ENCODE measurements around the gene FAAH.

Gene FAAH

GRCh38 chr1:46457178-46457577, 63.1 kb downstream of the FAAH start:
- Histone ChIP-seq H3K4me1 (ENCODE audit: control insufficient read depth, insufficient read depth, low read length) (peaks cover 5% of the 10 kb centered on the region), H3K9ac (ENCODE audit: low read depth, low read length) (no peak overlapping the region), H3K4me3 (ENCODE audit: low read length) (no peak overlapping the region), H3K4me2 (ENCODE audit: low read length) (no peak overlapping the region), H3K36me3 (ENCODE audit: insufficient read depth, low read length) (no peaks in the 10 kb centered on the region), H3K27me3 (ENCODE audit: control insufficient read depth, insufficient read depth, low read length) (peaks cover 84% of the 10 kb centered on the region), H3K9me3 (replicated peaks; ENCODE audit: low read length) (no peaks in the 10 kb centered on the region)

- no peak overlapping the region for H3K9ac ChIP-seq (ENCODE audit: low read depth, low read length)
These were observed 64.1 kb downstream of the FAAH start for GRCh38 chr1:46458190-46458589.

GRCh38 chr1:46458846-46459245, 64.7 kb downstream of the FAAH start:
- Histone ChIP-seq H3K27me3 (ENCODE audit: control insufficient read depth, insufficient read depth, low read length) (peaks cover 71% of the 10 kb centered on the region), H3K4me1 (ENCODE audit: control insufficient read depth, insufficient read depth, low read length) (peaks cover 6% of the 10 kb centered on the region), H3K9ac (ENCODE audit: low read depth, low read length) (no peak overlapping the region), H3K36me3 (ENCODE audit: insufficient read depth, low read length) (no peaks in the 10 kb centered on the region), H3K4me2 (ENCODE audit: low read length) (no peak overlapping the region), H3K9me3 (replicated peaks; ENCODE audit: low read length) (no peaks in the 10 kb centered on the region), H3K4me3 (ENCODE audit: low read length) (no peak overlapping the region)

More at GRCh38 chr1:46458190-46458589, 64.1 kb downstream of the FAAH start:
- Histone ChIP-seq H3K4me2 (ENCODE audit: low read length) (no peak overlapping the region), H3K9me3 (replicated peaks; ENCODE audit: low read length) (no peaks in the 10 kb centered on the region), H3K4me1 (ENCODE audit: control insufficient read depth, insufficient read depth, low read length) (peaks cover 6% of the 10 kb centered on the region), H3K4me3 (ENCODE audit: low read length) (no peak overlapping the region), H3K36me3 (ENCODE audit: insufficient read depth, low read length) (no peaks in the 10 kb centered on the region), H3K27me3 (ENCODE audit: control insufficient read depth, insufficient read depth, low read length) (peaks cover 77% of the 10 kb centered on the region)

GRCh38 chr1:46459315-46459714, 65.2 kb downstream of the FAAH start:
- Histone ChIP-seq H3K9me3 (replicated peaks; ENCODE audit: low read length) (no peaks in the 10 kb centered on the region), H3K36me3 (ENCODE audit: insufficient read depth, low read length) (no peaks in the 10 kb centered on the region), H3K27me3 (ENCODE audit: control insufficient read depth, insufficient read depth, low read length) (peaks cover 66% of the 10 kb centered on the region), H3K4me3 (ENCODE audit: low read length) (no peak overlapping the region), H3K9ac (ENCODE audit: low read depth, low read length) (no peak overlapping the region), H3K4me1 (ENCODE audit: control insufficient read depth, insufficient read depth, low read length) (peaks cover 6% of the 10 kb centered on the region), H3K4me2 (ENCODE audit: low read length) (no peak overlapping the region)

- Histone ChIP-seq H3K4me1 (ENCODE audit: control insufficient read depth, insufficient read depth, low read length) (peaks cover 6% of the 10 kb centered on the region), H3K4me2 (ENCODE audit: low read length) (no peak overlapping the region), H3K9me3 (replicated peaks; ENCODE audit: low read length) (no peaks in the 10 kb centered on the region), H3K36me3 (ENCODE audit: insufficient read depth, low read length) (no peaks in the 10 kb centered on the region), H3K27me3 (ENCODE audit: control insufficient read depth, insufficient read depth, low read length) (peaks cover 63% of the 10 kb centered on the region), H3K9ac (ENCODE audit: low read depth, low read length) (no peak overlapping the region), H3K4me3 (ENCODE audit: low read length) (no peak overlapping the region)
These were observed 67.1 kb downstream of the FAAH start for GRCh38 chr1:46461017-46461808.

- Histone ChIP-seq H3K36me3 (ENCODE audit: insufficient read depth, low read length) (no peaks in the 10 kb centered on the region), H3K4me3 (ENCODE audit: low read length) (no peak overlapping the region), H3K4me1 (ENCODE audit: control insufficient read depth, insufficient read depth, low read length) (peaks cover 9% of the 10 kb centered on the region), H3K9me3 (replicated peaks; ENCODE audit: low read length) (no peaks in the 10 kb centered on the region), H3K27me3 (ENCODE audit: control insufficient read depth, insufficient read depth, low read length) (peaks cover 60% of the 10 kb centered on the region), H3K9ac (ENCODE audit: low read depth, low read length) (no peak overlapping the region), H3K4me2 (ENCODE audit: low read length) (no peak overlapping the region)
These were observed 67.8 kb downstream of the FAAH start for GRCh38 chr1:46461809-46462448.
